Gastrocnemius medialis (tissue), 4 donors: Measurements from ENCODE around the gene PRICKLE4. TPM values are rescaled to one million over a fixed set of nuclear protein-coding genes. Genes with fewer than 3 reads are reported as not detected.

Experiments
- ATAC-seq, 2 donors: fragments of 150-250 bp; one replicate each; pipeline ENCODE4 v1.9.1; 2016
- DNase-seq, 2 donors: peaks; one replicate each; pipeline ENCODE4 v3.0.0-alpha.2; 2019
- H3K27ac ChIP-seq, 4 donors: fragments of 200-600 bp; sonication (generic); 1 replicate in 1 of 4; 2 replicates in 3 of 4; pipeline ENCODE4 v1.5.1; 2016 to 2018; ENCODE audit warnings: mild to moderate bottlenecking in 2 of 4, moderate library complexity in 1 of 4
- H3K27me3 ChIP-seq, 3 donors: fragments of 200-600 bp; sonication (generic) in 2 of 3; 1 replicate in 1 of 3; 2 replicates in 2 of 3; pipeline versions ENCODE4 v1.5.1 to v1.6.0; 2016 to 2019; ENCODE audit warnings: mild to moderate bottlenecking in 1 of 3, moderate library complexity in 1 of 3
- H3K36me3 ChIP-seq, 2 donors: fragments of 200-600 bp; sonication (generic) in 1 of 2; one replicate each; pipeline ENCODE4 v1.5.1; 2017 to 2018
- H3K4me1 ChIP-seq, 2 donors: fragments of 200-600 bp; sonication (generic) in 1 of 2; one replicate each; pipeline ENCODE4 v1.5.1; 2016 to 2017; ENCODE audit warnings: mild to moderate bottlenecking in 2 of 2
- H3K4me3 ChIP-seq, 4 donors: fragments of 200-600 bp; sonication (generic) in 3 of 4; 1 replicate in 1 of 4; 2 replicates in 3 of 4; pipeline ENCODE4 v1.5.1; 2016 to 2019; ENCODE audit warnings: mild to moderate bottlenecking in 2 of 4
- H3K9me3 ChIP-seq, 3 donors: fragments of 200-600 bp; sonication (generic) in 2 of 3; 1 replicate in 1 of 3; 2 replicates in 2 of 3; pipeline ENCODE4 v1.5.1; 2016 to 2019
- CTCF ChIP-seq, 5 experiments: fragments of 450-650 bp in 3 of 5; fragments of 200-600 bp in 2 of 5; sonication (generic) in 2 of 5; IDR thresholded peaks in 4 of 5; conservative IDR thresholded peaks in 1 of 5; 1 replicate in 4 of 5; 2 replicates in 1 of 5; pipeline ENCODE4 v1.5.1; 2016 to 2019; ENCODE audit warnings: antibody characterized with exemption in 5 of 5, mild to moderate bottlenecking in 3 of 5, moderate library complexity in 3 of 5
- POLR2A ChIP-seq, 2 donors: fragments of 450-650 bp; IDR thresholded peaks; one replicate each; pipeline ENCODE4 v1.6.1; 2017; ENCODE audit warnings: antibody characterized with exemption in 2 of 2, mild to moderate bottlenecking in 2 of 2, moderate library complexity in 2 of 2
- in situ Hi-C, 4 donors: fragments of 200-750 bp; cut with MboI; loops; one replicate each; pipeline versions ENCODE4 v1.15.0 to v1.8.0; 2017; ENCODE audit warnings: low sequenced_read_pairs in 4 of 4
- intact Hi-C: fragments of 100-400 bp; cut with DNase I; formaldehyde crosslinking; loops from one replicate; pipeline ENCODE4 v1.15.1; 2023; ENCODE audit warnings: low total_unique reads
- total RNA-seq, 4 donors: library from RNA; depleted of rRNA; stranded (reverse); fragments of >200 nt; gene quantifications; one replicate each; pipeline versions ENCODE4 v1.1.0 to v1.2.3, GENCODE V29; 2016

Gene PRICKLE4
- total RNA-seq, 4 donors from 2014 or later = 0.59 to 6.2 (median 1.8) TPM

- TF ChIP-seq CTCF (IDR thresholded peaks at IDR 0.05 in 4 of 5, conservative IDR thresholded peaks at IDR 0.05 in 1 of 5) (no peak), POLR2A (IDR thresholded peaks at IDR 0.05) (peak; percentile 34 to 49)
- peak; percentile 24 to 30 for ATAC-seq
- DNase-seq = peak; percentile 84 to 87
- H3K27me3 ChIP-seq = no peaks in the 10 kb centered on the region
- H3K4me3 ChIP-seq = peak overlapping the region; percentile 76 to 97 (median 90)
- in situ Hi-C loops = no loop called here
- intact Hi-C loops = loop anchor here (1.0 to 10.0 kb wide), 5 partner anchors 26 to 1442 kb away; partner anchors contain the start of genes BICRAL, KLHDC3, MEA1 and NFYA
- H3K36me3 ChIP-seq = no peaks in the 10 kb centered on the region
- no peaks in the 10 kb centered on the region for H3K9me3 ChIP-seq
- peaks cover 41% of the 10 kb centered on the region in 2 donors for H3K4me1 ChIP-seq
- peak overlapping the region; percentile 97 to 99 (median 98) for H3K27ac ChIP-seq
Measured at GRCh38 chr6:41732591-41733359, 47.8 kb upstream of the PRICKLE4 start.

GRCh38 chr6:41733360-41733706 is 47.2 kb upstream of the PRICKLE4 start:
- H3K27ac ChIP-seq = peak overlapping the region; percentile 97 to 99 (median 98)
- intact Hi-C loops (loop anchor here (1.0 to 10.0 kb wide), 5 partner anchors 27 to 1441 kb away; partner anchors contain the start of genes BICRAL, KLHDC3, MEA1 and NFYA), in situ Hi-C loops (no loop called here)
- H3K36me3 ChIP-seq = no peaks in the 10 kb centered on the region
- no peaks in the 10 kb centered on the region for H3K9me3 ChIP-seq
- no peaks in the 10 kb centered on the region for H3K27me3 ChIP-seq
- TF ChIP-seq CTCF (IDR thresholded peaks at IDR 0.05 in 4 of 5, conservative IDR thresholded peaks at IDR 0.05 in 1 of 5) = no peak
- TF ChIP-seq POLR2A (IDR thresholded peaks at IDR 0.05) = no peak
- peak; percentile 0 for ATAC-seq
- peak overlapping the region; percentile 76 to 97 (median 90) for H3K4me3 ChIP-seq
- peaks cover 36 to 40% of the 10 kb centered on the region in 2 donors for H3K4me1 ChIP-seq
- no peak for DNase-seq

- in situ Hi-C loops = no loop called here
- Histone ChIP-seq H3K27ac (peak overlapping the region; percentile 97 to 99 (median 98)), H3K27me3 (no peaks in the 10 kb centered on the region), H3K4me1 (peaks cover 29 to 36% of the 10 kb centered on the region in 2 donors), H3K9me3 (no peaks in the 10 kb centered on the region), H3K4me3 (peak overlapping the region; percentile 76 to 97 (median 90)), H3K36me3 (no peaks in the 10 kb centered on the region)
- TF ChIP-seq CTCF (IDR thresholded peaks at IDR 0.05 in 4 of 5, conservative IDR thresholded peaks at IDR 0.05 in 1 of 5) (no peak), POLR2A (IDR thresholded peaks at IDR 0.05) (peak; percentile 85 to 89)
- peak; percentile 85 to 93 for DNase-seq
- peak; percentile 37 to 51 for ATAC-seq
- intact Hi-C loops = loop anchor here (1.0 to 10.0 kb wide), 7 partner anchors 22 to 1441 kb away; partner anchors contain the start of genes BICRAL, KLHDC3, MEA1 and NFYA
Measured at GRCh38 chr6:41733707-41734665, 46.6 kb upstream of the PRICKLE4 start.

GRCh38 chr6:41734666-41735426 is 45.7 kb upstream of the PRICKLE4 start:
- Histone ChIP-seq H3K27ac (peak overlapping the region; percentile 97 to 99 (median 98)), H3K27me3 (no peaks in the 10 kb centered on the region), H3K4me3 (peak overlapping the region; percentile 76 to 97 (median 90)), H3K4me1 (peaks cover 21 to 28% of the 10 kb centered on the region in 2 donors), H3K36me3 (no peaks in the 10 kb centered on the region), H3K9me3 (no peaks in the 10 kb centered on the region)
- TF ChIP-seq POLR2A (IDR thresholded peaks at IDR 0.05) = no peak
- no peak for TF ChIP-seq CTCF (IDR thresholded peaks at IDR 0.05 in 4 of 5, conservative IDR thresholded peaks at IDR 0.05 in 1 of 5)
- intact Hi-C loops = loop anchor here (1.0 to 10.0 kb wide), 7 partner anchors 23 to 1440 kb away; partner anchors contain the start of genes BICRAL, FRS3, KLHDC3 and MEA1
- DNase-seq = peak; percentile 78 to 84
- peak; percentile 31 to 50 for ATAC-seq
- in situ Hi-C loops = loop anchor here in 1 of 4 donors (5.0 kb wide), 1 partner anchor 33 kb away; no protein-coding TSS in a partner anchor
